DLD1 (cell line): ENCODE data around the gene RGCC.
"Not testable (repeated sequence)": the region's sequence is repeated elsewhere in the genome, so short reads cannot be mapped to it uniquely, and the experiment has no call there.

ENCODE experiments used
- in situ Hi-C: cut with HindIII; loops from 2 replicates; pipeline ENCODE4 v1.10.0; 2017; ENCODE audit warnings: low sequenced_read_pairs

The RGCC gene, protein sequence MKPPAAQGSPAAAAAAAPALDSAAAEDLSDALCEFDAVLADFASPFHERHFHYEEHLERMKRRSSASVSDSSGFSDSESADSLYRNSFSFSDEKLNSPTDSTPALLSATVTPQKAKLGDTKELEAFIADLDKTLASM

GRCh38 chr13:41456768-41457588, at the start of gene RGCC:
Gene RGCC (plus strand): TSS chr13:41457550. CDS start chr13:41457708, 158 bp downstream.
- in situ Hi-C loops, result no loop called here

DNA sequence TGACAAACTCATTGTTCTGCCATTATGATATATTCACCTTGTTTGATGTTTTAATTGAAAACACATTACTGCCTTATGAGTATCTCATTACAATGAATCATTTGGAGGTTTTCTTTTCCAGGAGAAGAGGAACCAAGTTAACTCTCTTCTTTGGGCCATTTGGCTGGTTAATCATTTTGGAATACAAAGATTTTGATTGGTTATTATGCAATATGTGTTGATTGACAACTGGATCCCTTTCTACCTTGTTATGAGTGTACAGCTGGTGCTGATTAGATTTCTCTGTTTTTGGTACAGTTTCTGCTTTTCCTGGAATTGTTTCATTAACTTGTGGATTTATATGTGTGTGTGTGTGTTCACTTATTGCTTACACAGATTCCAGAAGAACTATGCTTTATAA, 49.2 kb upstream of the RGCC start:
- in situ Hi-C loops, result no loop called here

- in situ Hi-C loops, result no loop called here
These were observed 48.6 kb upstream of the RGCC start for GRCh38 chr13:41408746-41409145.

- in situ Hi-C loops, result no loop called here
These were observed 47.7 kb upstream of the RGCC start for GRCh38 chr13:41409611-41410010.

DNA sequence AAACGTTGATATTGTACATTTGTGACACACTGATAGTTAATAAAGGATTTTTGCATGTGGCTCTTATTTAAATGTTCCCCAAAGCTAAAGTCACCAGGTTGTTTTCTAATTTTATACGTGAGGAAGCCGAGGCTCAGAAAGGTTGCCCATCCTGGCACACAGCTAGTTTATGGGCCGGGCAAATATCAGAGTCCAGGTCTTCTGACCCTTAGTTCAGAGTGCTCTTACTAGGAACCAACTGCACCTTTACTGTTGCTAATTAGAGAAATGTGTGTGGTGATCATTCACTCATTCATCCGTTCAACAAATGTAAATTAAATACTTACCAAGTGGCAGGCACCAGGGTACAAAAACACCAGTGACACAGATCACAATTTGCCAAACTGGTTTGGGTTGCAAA, 46.3 kb upstream of the RGCC start:
- in situ Hi-C loops, result no loop called here

DNA sequence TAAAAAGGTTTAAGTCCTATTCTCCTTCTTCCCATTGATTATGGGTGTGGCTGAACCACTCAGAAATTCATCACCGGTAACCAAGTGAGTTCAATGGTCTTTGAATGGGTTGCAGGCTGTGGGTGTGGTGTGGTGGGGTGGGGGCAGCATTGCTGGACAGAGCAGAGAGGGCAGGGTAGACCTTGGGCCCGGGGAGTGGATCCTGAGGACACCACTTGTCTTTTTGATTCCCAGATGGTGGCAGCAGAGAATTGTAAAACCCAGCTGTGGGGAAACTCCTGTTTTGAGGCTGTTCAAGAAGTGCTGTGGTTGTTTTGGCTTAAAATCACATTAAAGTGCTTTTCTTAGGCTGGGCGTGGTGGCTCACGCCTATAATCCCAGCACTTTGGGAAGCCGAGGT, 45.8 kb upstream of the RGCC start:
- in situ Hi-C loops, result no loop called here

- in situ Hi-C loops, result no loop called here
These were observed 43.5 kb upstream of the RGCC start for GRCh38 chr13:41413872-41414271.

GRCh38 chr13:41416276-41416675, 41.1 kb upstream of the RGCC start:
- in situ Hi-C loops, result no loop called here

DNA sequence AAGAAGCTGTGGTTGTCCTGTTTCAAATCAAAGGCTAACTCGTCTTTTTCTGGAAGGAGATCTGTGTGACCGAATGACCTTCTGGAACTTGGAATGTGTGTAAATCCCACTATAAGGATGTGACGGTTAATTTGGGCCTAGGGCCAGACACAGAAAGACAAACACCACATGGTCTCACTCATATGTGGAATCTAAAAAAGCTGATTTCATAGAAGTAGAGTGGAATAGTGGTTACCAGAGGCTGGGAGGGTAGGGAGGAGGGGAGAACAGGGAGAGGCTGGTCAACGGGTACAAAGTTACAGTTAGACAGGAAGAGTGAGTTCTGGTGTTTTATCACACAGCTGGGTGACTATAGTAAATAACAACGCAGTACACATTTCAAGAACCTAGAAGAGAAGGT, 39.3 kb upstream of the RGCC start:
- in situ Hi-C loops, result no loop called here

DNA sequence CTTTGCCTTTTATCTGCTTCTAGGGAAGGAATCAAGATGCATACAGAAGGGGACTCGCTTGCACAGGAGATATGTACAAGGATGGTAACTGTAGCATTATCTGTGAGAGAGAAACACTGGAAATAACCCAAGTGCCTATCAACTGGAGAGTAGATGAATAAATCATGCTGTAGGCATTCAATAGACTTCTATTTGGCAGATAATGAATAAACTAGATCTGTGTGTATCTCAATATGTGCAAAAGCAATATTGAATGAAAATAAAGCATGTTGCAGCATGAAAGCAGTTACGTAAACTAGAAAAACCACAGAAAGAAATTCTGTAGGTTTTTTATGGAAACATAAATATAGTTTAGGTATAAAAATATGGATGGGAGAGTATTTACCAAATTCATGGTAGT, 38.6 kb upstream of the RGCC start:
- in situ Hi-C loops, result no loop called here

GRCh38 chr13:41419206-41419605, 38.1 kb upstream of the RGCC start:
- in situ Hi-C loops, result no loop called here

DNA sequence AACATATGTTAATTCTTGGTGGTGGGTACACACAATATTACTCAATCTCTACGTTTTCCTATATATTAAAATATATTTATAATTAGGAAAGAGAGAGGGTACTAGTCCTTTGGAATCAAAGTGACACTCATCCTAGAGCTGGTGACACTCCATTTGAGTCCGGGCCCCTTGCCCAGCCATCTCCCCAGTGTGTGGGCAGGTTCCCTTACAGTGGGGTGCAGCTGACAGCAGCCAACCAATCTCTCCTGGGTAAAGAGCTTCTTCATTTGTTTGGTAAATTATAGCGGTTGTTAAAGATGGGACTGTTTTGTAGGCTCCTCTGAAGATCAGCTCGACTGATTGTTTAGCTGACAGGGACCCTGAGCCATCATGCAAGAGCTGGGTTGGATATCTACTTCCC, 37.2 kb upstream of the RGCC start:
- in situ Hi-C loops, result no loop called here

DNA sequence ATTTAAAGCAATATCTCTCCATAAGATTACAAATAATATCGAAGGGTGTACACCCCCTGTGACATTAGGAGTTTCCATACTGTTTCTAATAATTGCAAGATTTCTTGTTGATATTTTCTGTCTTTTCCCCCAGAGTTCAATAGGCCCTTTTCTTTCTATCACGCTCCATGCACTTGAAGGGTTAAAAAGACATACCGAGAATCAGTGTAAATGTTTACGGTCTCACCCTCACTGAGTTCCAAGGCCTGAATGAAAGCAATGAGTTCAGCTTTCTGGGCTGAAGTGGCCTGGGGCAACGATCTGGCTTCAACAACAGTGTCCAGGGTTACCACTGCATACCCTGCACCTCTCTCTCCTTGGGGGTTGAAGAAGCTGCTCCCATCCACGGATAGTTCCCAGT, 36.0 kb upstream of the RGCC start:
- in situ Hi-C loops, result not testable (repeated sequence)

- in situ Hi-C loops, result not testable (repeated sequence)
These were observed 35.4 kb upstream of the RGCC start for GRCh38 chr13:41421983-41422382.

- in situ Hi-C loops, result not testable (repeated sequence)
These were observed 34.1 kb upstream of the RGCC start for GRCh38 chr13:41423259-41423658.

DNA sequence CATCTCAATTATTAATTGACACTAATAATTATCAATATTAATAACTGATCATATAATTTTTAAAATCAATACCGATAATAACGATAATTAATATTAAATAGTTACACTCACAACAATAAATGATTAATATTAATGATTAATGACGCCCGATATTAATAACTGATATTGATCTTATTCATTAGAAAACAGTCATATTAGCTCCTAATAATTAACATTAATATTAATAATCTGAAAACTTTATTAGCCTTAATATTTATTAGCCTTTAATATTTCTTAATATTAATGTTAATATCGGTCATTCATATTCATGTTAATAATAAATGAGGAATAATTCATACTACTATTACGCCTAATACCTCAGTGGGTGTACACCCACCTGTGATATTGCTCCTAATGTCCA, 32.7 kb upstream of the RGCC start:
- in situ Hi-C loops, result not testable (repeated sequence)

- in situ Hi-C loops, result no loop called here
These were observed 31.3 kb upstream of the RGCC start for GRCh38 chr13:41426047-41426446.

GRCh38 chr13:41427666-41428065, 29.7 kb upstream of the RGCC start:
- in situ Hi-C loops, result no loop called here

DNA sequence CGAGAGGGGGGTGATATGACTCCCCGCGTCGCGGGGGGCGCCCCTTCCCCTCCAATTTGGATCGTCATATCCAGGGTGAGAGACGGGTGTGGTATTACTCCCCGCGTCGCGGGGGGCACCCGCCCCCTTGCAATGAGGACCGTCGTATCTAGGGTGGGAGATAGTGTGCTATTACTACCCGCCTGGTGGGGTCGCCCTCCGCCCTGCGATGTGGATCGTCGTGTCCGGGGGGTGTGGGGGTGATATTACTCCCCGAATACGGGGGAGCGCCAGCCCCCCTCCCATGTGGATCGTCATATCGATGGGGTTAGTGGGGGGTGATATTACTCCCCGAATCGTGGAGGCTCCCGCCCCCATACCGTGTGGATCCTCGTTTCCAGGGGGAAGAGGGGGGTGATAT, 29.2 kb upstream of the RGCC start:
- in situ Hi-C loops, result no loop called here

DNA sequence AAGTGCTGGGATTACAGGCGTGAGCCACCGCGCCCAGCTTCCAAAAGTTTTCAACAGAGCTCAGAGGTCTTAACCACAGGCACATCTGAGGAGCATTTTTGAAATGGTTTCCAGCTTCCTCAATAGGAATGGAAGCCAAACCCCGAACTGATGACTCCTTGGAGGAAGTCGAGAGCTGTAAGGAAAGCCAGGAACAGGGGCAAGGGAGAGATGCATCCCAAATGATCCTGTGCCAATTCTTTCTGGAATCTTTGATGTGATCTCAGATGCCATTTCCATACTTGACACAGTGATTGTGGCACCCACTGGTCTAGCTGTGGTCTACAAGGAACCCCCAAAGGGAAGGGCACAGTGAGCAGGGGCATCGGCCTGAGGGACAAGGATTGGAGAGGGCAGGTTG, 23.3 kb upstream of the RGCC start:
- in situ Hi-C loops, result not testable (repeated sequence)

GRCh38 chr13:41434831-41435520, 22.4 kb upstream of the RGCC start:
- in situ Hi-C loops, result no loop called here

DNA sequence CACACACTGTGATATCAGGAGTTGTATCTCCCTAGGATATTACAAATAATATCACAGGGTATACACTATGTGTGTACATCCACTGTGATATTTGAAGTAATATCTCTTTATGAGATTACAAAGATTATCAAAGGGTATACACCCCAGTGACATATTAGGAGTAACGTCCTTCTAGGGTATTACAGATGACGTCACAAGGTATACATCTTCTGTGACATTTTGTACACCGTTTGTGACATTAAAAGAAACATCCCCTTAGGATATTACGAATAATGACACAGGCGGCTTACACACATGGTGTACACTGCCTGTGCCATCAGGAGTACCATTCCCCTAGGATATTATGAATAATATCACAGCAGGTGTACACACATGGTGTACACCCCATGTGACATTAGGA, 13.4 kb upstream of the RGCC start:
- in situ Hi-C loops, result no loop called here
